ENCODE measurements around the gene FAM200B.

- TF ChIP-seq, protein P1, sequence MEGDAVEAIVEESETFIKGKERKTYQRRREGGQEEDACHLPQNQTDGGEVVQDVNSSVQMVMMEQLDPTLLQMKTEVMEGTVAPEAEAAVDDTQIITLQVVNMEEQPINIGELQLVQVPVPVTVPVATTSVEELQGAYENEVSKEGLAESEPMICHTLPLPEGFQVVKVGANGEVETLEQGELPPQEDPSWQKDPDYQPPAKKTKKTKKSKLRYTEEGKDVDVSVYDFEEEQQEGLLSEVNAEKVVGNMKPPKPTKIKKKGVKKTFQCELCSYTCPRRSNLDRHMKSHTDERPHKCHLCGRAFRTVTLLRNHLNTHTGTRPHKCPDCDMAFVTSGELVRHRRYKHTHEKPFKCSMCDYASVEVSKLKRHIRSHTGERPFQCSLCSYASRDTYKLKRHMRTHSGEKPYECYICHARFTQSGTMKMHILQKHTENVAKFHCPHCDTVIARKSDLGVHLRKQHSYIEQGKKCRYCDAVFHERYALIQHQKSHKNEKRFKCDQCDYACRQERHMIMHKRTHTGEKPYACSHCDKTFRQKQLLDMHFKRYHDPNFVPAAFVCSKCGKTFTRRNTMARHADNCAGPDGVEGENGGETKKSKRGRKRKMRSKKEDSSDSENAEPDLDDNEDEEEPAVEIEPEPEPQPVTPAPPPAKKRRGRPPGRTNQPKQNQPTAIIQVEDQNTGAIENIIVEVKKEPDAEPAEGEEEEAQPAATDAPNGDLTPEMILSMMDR (IDR thresholded peaks at IDR 0.05; ENCODE audit: low read depth, low read length, poor library complexity, severe bottlenecking): no peak
- no peak for TF ChIP-seq EZH2phosphoT487 (IDR thresholded peaks at IDR 0.05; ENCODE audit: borderline replicate concordance, low read length)
These were observed 24.3 kb upstream of the FAM200B start for GRCh38 chr4:15657366-15657765.
